Stimulated activated CD4-positive, alpha-beta T cell treated with anti-CD3 and anti-CD28 coated beads, Interleukin-15, amount 100 ng/mL, for 1 hour (primary cell): ENCODE data around the gene ESAM.

Experiments
- DNase-seq, 2 donors: peaks; one replicate each; pipeline ENCODE4 v3.0.0-alpha.2; 2020; ENCODE audit warnings: low read depth in 1 of 2, low spot score in 1 of 2

The ESAM gene

DNA sequence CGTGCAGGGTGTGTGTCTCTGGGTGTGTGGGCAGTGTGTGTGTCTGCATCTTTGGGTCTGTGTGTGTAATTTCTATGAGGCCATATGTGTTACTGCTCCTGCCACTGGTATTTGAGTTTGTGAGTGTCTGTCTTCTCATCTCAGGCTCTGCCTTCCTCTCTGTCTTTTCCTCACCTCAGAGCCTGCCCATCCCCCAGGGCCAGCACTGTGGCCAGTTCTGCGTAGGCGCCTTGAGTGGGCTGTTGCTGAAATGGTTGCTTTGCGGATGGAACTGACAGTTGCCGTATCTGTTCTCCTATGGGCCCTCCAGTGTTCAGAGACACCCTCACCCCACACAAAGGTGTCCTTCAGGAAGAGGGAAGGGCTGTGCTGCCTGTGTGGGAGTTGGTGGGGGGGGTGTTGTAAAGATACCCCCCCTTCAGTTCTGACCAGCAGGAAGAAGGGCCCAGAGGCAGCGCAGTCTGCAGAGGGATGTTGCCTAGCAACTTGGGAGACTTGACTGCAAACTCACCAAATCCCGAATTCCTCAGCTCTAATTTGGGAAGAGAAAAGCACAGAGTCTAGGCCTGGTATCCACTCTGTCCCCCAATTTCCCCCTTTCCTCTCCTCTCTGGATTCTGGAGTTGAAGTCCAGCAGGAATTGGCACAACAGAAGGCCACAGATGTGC is 24.3 kb downstream of the ESAM start:
- no peak for DNase-seq

DNA sequence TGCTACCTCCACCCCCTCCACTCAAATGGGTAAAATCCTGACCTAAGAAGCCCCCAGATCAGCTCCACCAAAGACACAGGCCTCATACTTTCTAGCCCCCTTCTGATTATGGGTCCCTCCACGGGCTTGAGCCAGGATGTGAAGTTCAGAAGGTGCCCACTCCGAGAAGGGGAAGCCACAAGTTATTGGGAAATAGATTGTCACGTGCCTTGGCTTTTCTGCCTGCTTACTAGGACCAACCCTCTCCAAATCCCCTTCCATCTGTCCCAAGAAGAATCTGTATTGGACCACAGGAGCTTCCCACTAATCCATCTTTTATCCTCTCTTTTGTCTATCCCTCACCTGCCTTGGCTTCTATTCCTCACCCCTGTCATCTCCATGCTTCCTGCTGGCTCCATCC is 25.4 kb downstream of the ESAM start:
- DNase-seq = no peak

DNA sequence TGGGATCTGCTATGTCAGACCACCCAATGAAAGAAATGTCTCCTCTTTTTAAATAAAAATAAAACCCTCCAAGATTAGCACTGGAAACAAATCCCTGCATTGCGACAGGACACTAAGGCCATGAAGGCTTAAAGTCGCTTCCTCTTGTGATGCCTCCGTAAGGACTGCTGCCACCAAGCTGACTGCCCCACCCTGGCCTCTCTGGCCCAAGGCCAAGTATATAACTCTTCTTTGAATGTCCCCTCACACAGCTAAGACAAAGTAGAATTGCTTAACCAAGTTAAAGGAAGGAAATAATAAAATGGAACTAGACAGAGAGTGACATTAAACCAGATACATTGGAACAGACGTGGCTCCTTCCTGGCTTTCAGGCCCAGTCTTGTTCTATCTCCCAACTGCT is 29.9 kb downstream of the ESAM start:
- DNase-seq = no peak

DNA sequence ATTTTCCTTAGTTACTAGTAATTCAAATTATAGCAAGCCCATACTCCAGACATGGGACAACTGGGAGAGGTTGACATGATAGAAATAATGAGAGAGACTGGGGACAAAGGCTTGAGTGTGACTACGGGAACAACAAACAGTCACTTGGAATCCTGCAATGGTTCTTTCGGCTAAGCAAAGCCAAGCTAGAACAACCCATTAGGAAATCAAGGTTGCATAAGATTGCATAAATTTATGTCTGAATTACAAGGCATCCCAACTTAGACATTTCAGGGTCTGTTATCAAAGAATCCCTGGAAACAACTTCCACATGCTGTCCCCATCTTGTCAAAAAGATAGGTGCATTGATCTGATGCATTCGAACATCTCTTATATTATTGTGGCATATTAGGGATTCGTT is 32.5 kb downstream of the ESAM start:
- no peak for DNase-seq

DNA sequence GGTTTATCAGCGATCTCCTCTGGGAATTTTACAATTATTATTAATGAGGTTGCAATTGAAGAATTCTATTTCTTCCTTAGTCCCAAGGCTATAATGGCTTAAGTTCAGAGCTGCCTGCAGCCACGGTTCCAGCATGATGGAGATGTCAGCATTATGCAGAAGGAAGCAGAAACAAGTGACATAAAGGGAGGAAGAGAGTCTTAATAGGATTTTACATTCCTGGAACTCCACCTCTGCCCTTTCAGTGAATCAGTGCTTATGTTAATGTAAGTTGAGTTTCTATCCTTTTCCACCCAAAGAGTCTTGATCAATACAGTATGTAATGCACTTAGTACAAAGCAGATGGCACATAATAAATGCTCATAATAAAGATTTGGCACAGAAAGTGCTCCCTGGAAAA is 34.0 kb downstream of the ESAM start:
- DNase-seq = no peak

DNA sequence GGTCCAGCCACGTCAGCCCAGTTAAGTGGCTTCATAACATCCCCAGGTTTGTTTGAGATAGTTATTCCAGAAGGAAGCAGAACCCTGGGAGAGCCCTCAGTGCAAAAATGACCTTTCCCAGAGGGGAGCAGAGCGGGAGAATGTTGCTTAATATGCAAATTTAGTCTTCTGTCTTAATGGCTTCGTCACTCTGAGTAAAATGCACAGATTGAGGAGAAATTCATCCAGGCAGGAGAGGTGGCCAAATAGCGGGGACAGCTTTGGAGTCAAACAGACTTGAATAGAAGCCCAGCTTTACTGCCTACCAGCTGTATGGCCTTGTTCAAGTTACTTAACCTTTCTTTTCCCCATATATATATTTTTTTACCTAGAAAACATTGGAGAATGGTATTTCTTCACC is 34.6 kb downstream of the ESAM start:
- DNase-seq = no peak

DNA sequence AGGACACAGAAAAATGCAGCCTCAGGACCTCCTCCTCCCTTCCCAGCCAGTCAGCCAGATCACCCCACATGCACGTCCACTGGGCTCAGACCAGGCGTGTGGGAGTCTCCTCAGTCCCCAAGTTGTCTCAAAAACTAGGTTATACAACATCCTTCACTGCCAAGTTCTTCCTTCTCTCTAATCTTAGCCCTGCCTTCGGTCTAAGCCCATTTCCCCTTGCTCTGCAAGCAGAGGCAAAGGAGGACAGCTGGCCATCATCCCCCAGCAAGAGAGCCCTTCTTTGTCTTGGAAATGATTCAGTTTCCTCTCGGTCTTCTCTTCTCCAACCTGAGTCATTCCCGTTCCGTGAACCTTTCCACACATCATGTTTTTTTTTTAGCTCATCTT is 36.4 kb downstream of the ESAM start:
- DNase-seq = no peak

DNA sequence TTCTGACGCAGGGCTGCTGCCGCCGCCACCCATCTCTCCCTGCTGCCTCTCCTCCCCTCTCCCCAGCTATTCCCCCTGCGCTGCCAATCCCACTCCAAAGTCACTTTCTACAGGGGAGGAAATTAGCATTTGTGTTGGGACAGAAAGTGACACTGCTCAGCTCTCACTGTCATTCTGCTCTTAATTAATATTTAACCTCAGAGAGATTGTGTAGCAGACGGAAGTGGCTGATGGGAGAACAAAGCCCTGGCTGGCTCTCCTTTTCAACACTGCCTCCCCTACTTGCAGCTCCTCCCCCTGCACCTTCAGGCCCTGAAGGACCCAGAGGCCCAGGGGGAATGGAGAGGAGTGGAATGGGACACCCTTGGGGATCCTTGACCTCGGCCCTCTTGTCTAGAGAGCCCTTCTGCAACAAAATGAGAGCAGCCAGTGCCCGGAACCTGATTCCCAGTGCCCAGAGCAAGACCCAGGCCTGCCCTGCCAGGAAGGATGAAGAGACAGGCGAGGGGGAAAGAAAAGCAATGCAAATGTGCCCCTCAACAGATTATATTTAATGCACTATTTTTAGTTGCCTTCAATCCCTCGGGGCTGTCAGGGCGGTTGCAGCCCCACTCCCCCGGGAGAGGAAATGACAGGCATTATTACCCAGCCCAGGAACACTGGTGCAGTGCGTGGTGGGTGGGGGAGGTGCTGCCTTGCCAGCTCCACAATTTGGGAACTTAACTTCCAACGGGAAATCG is 36.9 kb downstream of the ESAM start:
- DNase-seq = no peak

DNA sequence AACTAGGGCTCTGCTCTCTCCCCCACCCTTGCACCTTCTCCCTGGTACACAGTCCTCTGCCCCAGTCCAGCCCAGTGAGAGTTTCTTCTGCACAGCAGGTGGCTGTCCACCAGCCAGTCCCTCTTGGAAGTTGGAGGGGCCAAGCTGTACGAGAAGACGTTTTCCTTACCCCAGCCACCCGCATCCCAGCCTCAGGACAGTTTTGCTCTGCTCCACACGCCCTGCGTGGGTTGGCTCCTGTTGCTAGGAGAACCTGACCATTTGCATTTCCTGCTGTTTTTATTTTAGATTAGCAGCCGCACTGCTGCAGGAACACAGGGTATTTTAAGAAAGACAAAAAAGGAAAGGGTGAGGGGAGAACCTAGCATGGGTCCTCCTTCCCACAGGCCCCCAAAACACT is 39.9 kb downstream of the ESAM start:
- no peak for DNase-seq

DNA sequence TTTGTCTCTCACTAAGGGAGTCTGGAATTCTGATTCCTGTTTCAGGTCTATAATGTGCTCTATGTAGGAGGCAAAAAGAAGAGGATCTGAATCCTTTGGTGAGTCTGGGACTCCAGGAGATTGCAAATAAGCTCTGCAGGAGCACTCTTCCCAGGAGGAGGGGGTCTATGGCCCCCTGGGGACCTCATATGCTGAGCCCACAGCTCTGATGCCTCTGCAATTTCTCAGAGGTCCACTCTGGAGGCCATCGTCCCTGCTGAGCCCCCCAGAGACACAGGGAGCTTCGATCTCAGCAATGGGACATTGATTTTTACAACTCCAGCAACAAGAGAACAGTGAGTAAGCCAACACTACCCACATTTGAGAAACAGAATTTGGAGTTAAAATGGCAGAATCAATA is 42.6 kb downstream of the ESAM start:
- DNase-seq = no peak

DNA sequence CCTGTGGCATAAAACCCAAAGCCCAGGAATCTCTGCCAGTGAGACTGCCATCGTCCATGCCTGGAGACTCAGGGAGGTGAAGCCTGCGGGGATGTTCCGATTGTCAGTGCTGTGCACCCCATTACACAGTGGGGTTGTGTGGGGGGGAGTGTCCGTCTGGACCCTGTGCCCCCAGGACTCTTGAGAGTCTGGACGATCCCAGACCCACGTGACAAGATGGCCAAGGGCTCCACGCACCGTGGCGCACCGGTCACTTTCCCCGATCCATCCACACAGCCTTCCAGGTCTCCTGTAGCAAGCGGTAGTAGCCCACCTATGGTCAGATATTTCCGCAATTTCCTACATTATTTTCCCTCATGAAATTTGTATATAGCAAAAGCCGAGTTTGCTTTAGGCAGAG is 43.3 kb downstream of the ESAM start:
- no peak for DNase-seq

DNA sequence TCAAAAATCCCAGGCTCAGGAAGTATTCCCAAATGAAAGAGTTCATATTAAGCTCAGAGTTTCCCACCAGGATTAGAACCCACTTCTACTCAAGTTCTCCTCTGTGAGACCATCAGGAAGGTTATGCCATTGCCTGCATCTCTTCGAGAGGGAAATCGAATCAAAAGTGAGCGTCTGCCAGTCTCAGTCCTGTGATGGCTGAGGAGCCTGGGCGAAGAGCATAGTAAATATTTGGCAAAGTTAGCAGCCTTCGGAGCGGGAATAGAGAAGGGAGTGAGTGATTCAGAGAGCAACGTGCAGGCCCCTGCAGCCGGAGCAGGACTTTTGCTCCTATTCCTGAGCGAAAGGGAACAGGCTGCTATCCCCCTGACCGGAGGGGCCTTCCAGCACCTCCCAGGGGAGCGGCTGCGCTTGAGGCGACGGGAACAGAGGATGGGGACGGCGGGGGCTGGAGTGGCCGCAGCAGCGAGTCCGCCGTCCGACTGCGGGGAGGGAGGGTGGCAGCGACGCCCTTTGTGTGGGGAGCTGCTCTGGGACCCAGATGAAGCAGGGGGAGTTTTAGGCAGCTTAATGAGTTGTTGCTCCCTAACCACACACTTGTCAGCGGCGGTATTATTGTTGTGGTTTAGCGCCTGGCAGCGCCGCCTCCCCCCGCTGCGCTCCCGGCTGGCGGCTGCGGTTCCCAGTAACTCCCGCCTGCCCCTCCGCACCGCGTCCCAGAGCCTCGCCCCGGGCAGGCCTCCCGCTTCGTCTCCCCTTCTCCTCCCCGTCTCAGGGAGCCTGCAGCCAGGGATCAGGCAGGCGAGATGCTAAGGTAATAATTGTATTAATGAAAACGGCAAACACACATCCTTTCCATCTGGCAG is 44.1 kb downstream of the ESAM start:
- DNase-seq = no peak

DNA sequence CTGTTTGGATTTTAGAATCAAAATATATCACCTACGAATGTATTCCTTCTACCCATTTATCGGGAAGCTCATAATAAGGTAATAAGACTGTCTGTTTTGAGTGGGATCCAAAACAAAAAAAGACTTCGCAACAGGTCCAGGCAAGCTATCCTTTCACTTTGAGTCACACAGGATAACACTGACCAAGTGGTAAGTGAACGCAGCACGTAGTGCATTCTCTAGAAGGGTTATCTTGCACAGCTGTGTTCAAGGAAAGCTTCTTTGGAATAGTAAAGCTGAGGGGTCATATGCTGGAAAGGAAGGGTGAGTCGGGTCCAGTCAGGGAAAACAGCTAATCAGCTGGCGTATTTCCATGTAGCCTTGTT is 44.7 kb downstream of the ESAM start:
- DNase-seq = no peak

DNA sequence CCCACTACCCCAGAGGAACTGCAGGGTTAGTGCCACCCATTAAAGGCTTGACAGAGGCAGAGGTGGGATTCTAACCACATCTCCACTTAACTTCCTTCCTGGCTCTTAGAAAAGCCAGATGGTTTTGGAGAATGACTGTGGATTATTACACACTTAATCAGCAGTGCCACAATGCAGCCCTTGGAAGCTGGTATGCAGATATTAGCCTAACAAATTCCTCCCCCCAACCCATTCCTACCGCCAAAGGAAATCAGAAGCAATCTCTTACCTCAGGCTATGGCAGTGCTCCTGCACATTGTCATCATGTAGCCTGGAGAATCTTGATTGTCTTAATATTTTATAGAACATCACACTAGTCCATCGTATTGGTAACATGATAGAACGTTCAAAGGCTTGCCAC is 45.5 kb downstream of the ESAM start:
- no peak for DNase-seq

DNA sequence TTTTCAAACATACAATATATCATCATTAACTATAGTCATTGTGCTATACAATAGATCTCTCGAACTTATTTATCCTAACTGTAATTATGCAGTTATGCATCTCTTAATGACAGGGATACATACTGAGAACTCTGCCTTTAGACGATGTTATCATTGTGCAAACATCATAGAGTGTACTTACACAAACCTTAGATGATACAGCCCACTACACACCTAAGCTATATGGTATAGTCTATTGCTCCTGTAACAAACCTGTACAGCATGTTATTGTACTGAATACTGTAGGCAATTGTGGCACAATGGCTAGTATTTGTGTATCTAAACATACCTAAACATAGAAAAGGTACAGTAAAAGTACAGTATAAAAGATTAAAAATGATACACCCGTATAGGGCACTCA is 49.7 kb downstream of the ESAM start:
- no peak for DNase-seq

DNA sequence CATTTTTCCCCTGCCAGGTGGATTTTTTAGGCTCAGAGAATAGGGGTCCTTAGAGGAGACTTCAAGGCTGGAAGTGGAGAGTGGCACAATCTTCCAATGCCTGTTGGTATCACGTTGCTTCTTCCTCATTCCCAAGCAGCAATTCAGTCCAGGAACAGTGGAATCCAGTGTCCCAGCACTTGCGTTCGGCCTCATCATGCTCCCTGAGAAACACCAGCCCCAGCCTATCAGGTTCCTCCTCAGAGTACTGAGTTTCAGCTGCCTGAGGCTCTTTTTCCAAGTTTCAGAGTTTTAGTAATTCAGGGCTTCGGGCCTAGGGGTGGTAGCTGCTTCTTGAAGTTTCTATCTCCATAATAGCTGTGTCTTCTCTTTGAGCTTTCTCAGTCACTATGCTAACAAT is 54.3 kb downstream of the ESAM start:
- DNase-seq = no peak
